Loucy (cell line): Measurements from ENCODE around the gene GID8.

Experiments used
- H2AFZ ChIP-seq: fragments of 200-600 bp; sonication (generic); 2 replicates; pipeline ENCODE4 v1.6.0; 2016; ENCODE audit warnings: antibody characterized with exemption, mild to moderate bottlenecking, low read length, moderate library complexity
- H3F3A ChIP-seq: fragments of 200-600 bp; 2 replicates; pipeline ENCODE4 v1.6.0; 2016; ENCODE audit warnings: antibody characterized with exemption, low read depth, mild to moderate bottlenecking
- H3K27me3 ChIP-seq: fragments of 200-600 bp; sonication (generic); 2 replicates; pipeline ENCODE4 v1.6.1; 2014; ENCODE audit warnings: low read length, mild to moderate bottlenecking; ENCODE audit not compliant: insufficient read depth, poor library complexity, severe bottlenecking
- H3K36me3 ChIP-seq: fragments of 200-600 bp; sonication (generic); 2 replicates; pipeline ENCODE4 v1.6.1; 2016; ENCODE audit warnings: low read length; ENCODE audit not compliant: insufficient read depth
- H3K4me1 ChIP-seq: fragments of 200-600 bp; sonication (generic); 2 replicates; pipeline ENCODE4 v1.5.1; 2014; ENCODE audit warnings: low read length, mild to moderate bottlenecking; ENCODE audit not compliant: insufficient read depth, poor library complexity, severe bottlenecking
- H3K4me2 ChIP-seq: fragments of 200-600 bp; sonication (generic); 2 replicates; pipeline ENCODE4 v1.6.0; 2014; ENCODE audit warnings: antibody characterized with exemption, low read length, low read depth, mild to moderate bottlenecking; ENCODE audit not compliant: poor library complexity, severe bottlenecking
- H3K4me3 ChIP-seq: fragments of 200-600 bp; sonication (generic); 2 replicates; pipeline ENCODE4 v1.5.1; 2014; ENCODE audit warnings: low read length, mild to moderate bottlenecking, mixed read lengths; ENCODE audit not compliant: poor library complexity, severe bottlenecking
- H3K79me2 ChIP-seq: fragments of 200-600 bp; sonication (generic); 2 replicates; pipeline ENCODE4 v1.6.1; 2014; ENCODE audit warnings: low read length; ENCODE audit not compliant: insufficient read depth
- H3K9ac ChIP-seq: fragments of 200-600 bp; sonication (generic); 2 replicates; pipeline ENCODE4 v1.6.0; 2014; ENCODE audit warnings: mild to moderate bottlenecking, low read depth, low read length, moderate library complexity; ENCODE audit not compliant: poor library complexity, severe bottlenecking
- H3K9me2 ChIP-seq: fragments of 200-600 bp; sonication (generic); replicated peaks from 2 replicates; pipeline ENCODE4 v1.6.1; 2016; ENCODE audit warnings: low read depth, low read length, mixed read lengths
- H3K9me3 ChIP-seq: fragments of 200-600 bp; sonication (generic); 2 replicates; pipeline ENCODE4 v1.6.1; 2014; ENCODE audit warnings: mild to moderate bottlenecking, antibody characterized with exemption, low read length, low read depth; ENCODE audit not compliant: insufficient read depth
- H4K20me1 ChIP-seq: fragments of 200-600 bp; sonication (generic); 2 replicates; pipeline ENCODE4 v1.6.0; 2014; ENCODE audit warnings: antibody characterized with exemption, low read length, mild to moderate bottlenecking; ENCODE audit not compliant: insufficient read depth, poor library complexity, severe bottlenecking
- EZH2phosphoT487 ChIP-seq: fragments of 200-600 bp; IDR thresholded peaks from 2 replicates; pipeline ENCODE4 v1.6.1; 2018; ENCODE audit warnings: antibody characterized with exemption, mild to moderate bottlenecking, moderate library complexity, borderline replicate concordance
- TF ChIP-seq, protein P1 (sequence below): fragments of 200-600 bp; sonication (generic); conservative IDR thresholded peaks from 2 replicates; pipeline ENCODE4 v1.5.1; 2014; ENCODE audit warnings: mild to moderate bottlenecking, antibody characterized with exemption, low read length

GID8 gene

DNA sequence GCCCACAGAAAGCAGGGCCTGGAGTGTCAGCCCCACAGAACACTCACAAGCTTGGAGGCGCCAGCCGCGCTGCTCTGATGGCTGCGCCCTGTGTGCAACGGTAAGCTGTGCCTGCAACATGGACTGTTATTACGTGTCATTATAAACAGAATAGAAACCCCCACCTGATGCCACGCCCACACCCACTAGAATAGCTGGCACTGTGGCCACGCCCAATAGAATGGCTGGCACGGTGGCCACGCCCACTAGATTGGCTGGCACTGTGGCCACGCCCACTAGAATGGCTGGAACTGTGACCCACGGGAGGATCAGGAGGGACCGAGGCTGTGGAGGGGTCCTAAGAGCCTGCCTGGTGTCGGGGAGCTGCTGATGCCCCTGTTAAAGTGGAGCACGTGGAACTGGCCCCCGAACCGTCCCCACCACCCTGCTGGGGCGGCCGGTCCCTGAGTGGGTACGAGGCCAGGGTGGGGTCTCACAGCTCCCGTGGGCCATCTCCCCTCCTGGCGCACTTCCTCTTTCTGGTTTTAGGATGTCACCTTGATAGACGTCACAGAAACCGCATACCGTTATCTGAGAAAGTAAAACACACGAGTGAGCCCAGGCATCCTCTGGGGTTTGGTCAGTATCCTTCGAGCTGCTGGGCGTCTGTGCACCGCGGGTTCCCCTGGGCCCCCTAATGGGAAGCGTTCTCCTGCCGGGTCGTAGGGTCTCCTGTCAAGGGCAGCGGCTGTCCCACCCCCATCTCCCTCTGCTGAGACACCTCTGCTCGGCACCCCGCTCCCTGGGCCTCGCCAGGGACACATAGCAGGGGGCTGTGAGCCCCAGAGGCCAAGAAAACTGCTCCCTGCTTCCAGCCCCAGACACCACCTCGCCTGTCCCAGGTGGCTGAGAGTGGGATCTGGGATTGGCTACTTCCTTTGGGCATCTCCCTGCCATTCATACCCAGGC lies 39.9 kb downstream of the GID8 start:
- H3K9ac ChIP-seq, result peak overlapping the region; percentile 72

DNA sequence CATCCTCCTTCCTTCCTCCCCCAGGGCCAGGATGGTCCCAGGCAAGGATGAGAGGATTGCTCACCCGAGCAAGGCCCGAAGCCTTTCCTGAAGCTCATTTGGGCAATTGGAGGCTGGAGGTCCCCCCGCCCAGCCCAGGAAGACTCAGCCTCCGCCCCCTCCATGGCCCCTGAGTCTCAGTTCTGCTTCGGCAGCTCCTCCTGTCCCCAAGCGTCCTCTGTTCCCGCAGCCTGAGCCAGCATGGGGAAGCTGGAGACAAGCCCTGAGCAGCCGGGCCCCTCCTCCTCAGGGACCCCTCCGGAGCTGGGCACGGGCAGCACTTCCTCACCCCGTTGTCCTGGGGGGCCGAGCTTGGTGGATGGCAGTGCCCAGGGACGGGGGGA lies 40.6 kb downstream of the GID8 start:
- H3K4me3 ChIP-seq, result no peak overlapping the region
- no peaks in the 10 kb centered on the region for H3F3A ChIP-seq
- peak overlapping the region; percentile 89 for H3K4me2 ChIP-seq
- no peaks in the 10 kb centered on the region for H3K27me3 ChIP-seq
- H3K36me3 ChIP-seq, result no peaks in the 10 kb centered on the region
- H3K4me1 ChIP-seq, result peaks cover 59% of the 10 kb centered on the region
- no peaks in the 10 kb centered on the region for H3K9me3 ChIP-seq
- no peak overlapping the region for H2AFZ ChIP-seq
- no peaks in the 10 kb centered on the region for H4K20me1 ChIP-seq
- H3K9me2 ChIP-seq, result no peaks in the 10 kb centered on the region
- TF ChIP-seq, protein P1, sequence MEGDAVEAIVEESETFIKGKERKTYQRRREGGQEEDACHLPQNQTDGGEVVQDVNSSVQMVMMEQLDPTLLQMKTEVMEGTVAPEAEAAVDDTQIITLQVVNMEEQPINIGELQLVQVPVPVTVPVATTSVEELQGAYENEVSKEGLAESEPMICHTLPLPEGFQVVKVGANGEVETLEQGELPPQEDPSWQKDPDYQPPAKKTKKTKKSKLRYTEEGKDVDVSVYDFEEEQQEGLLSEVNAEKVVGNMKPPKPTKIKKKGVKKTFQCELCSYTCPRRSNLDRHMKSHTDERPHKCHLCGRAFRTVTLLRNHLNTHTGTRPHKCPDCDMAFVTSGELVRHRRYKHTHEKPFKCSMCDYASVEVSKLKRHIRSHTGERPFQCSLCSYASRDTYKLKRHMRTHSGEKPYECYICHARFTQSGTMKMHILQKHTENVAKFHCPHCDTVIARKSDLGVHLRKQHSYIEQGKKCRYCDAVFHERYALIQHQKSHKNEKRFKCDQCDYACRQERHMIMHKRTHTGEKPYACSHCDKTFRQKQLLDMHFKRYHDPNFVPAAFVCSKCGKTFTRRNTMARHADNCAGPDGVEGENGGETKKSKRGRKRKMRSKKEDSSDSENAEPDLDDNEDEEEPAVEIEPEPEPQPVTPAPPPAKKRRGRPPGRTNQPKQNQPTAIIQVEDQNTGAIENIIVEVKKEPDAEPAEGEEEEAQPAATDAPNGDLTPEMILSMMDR, result no peak
- TF ChIP-seq EZH2phosphoT487, result no peak
- H3K9ac ChIP-seq, result peak overlapping the region; percentile 72
- H3K79me2 ChIP-seq, result no peaks in the 10 kb centered on the region

More for the DNA sequence above, 39.9 kb downstream of the GID8 start:
- H3K79me2 ChIP-seq, result no peaks in the 10 kb centered on the region
- no peaks in the 10 kb centered on the region for H3K27me3 ChIP-seq
- TF ChIP-seq, protein P1, result no peak
- TF ChIP-seq EZH2phosphoT487, result no peak
- peak overlapping the region; percentile 89 for H3K4me2 ChIP-seq
- H3K4me3 ChIP-seq, result no peak overlapping the region
- no peaks in the 10 kb centered on the region for H3F3A ChIP-seq
- no peaks in the 10 kb centered on the region for H3K9me2 ChIP-seq
- H3K4me1 ChIP-seq, result peaks cover 57% of the 10 kb centered on the region
- H4K20me1 ChIP-seq, result no peaks in the 10 kb centered on the region
- no peak overlapping the region for H2AFZ ChIP-seq
- no peaks in the 10 kb centered on the region for H3K36me3 ChIP-seq
- H3K9me3 ChIP-seq, result no peaks in the 10 kb centered on the region

GRCh38 chr20:62979310-62979709 lies 41.4 kb downstream of the GID8 start:
- H3K4me3 ChIP-seq, result peak overlapping the region; percentile 70
- no peaks in the 10 kb centered on the region for H3K9me2 ChIP-seq
- H3K36me3 ChIP-seq, result no peaks in the 10 kb centered on the region
- H3K4me2 ChIP-seq, result peak overlapping the region; percentile 89
- no peak for TF ChIP-seq EZH2phosphoT487
- TF ChIP-seq, protein P1, result peak; percentile 59
- peaks cover 59% of the 10 kb centered on the region for H3K4me1 ChIP-seq
- no peaks in the 10 kb centered on the region for H3K79me2 ChIP-seq
- H4K20me1 ChIP-seq, result no peaks in the 10 kb centered on the region
- no peak overlapping the region for H2AFZ ChIP-seq
- H3K9ac ChIP-seq, result peak overlapping the region; percentile 72
- H3K27me3 ChIP-seq, result no peaks in the 10 kb centered on the region
- H3F3A ChIP-seq, result no peaks in the 10 kb centered on the region
- no peaks in the 10 kb centered on the region for H3K9me3 ChIP-seq
